GM18502 (cell line): Measurements from ENCODE around the gene DBI.
"Not testable (repeated sequence)": the region's sequence is repeated elsewhere in the genome, so short reads cannot be mapped to it uniquely, and the experiment has no call there.

Experiments
- ATAC-seq: cut with Tn5 transposase; IDR thresholded peaks from one replicate; pipeline ENCODE4 v1.9.1; 2021; ENCODE audit warnings: mild to moderate bottlenecking; ENCODE audit not compliant: unreplicated experiment, poor library complexity

DBI gene

DNA sequence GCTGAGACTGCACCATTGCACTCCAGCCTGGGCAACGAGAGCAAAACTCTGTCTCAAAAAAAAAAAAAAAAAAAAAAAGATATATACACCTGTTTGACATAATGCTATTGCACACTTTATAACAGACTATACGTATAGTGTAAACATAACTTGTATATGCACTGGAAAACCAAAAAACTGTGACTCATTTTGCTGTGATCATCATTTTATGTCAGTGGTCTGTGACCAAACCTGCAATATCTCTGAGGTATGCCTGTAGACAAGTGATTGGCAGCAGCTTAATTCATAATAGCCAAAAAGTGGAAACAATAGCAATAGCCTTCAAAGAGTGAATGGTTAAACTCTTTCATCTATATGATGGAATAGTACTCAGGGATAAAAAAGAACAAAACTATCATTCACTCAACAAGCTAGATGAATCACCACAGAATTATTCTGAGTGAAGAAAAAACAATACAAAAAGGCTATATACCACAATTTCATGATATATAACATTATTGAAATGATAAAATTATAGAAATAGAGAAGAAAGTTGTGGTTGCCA is 6.3 kb upstream of the DBI start:
- no peak for ATAC-seq

- ATAC-seq: no peak
These were observed 2.0 kb upstream of the DBI start for GRCh38 chr2:119364798-119365197.

GRCh38 chr2:119365436-119365835 is 1.3 kb upstream of the DBI start:
- ATAC-seq: no peak

- ATAC-seq: peak; percentile 10
These were observed 572 bp upstream of the DBI start for GRCh38 chr2:119366161-119366648.

- ATAC-seq: peak; percentile 39
These were observed 809 bp downstream of the DBI start for GRCh38 chr2:119367472-119368099.

GRCh38 chr2:119369845-119370244 is 3.1 kb downstream of the DBI start:
- ATAC-seq: no peak

DNA sequence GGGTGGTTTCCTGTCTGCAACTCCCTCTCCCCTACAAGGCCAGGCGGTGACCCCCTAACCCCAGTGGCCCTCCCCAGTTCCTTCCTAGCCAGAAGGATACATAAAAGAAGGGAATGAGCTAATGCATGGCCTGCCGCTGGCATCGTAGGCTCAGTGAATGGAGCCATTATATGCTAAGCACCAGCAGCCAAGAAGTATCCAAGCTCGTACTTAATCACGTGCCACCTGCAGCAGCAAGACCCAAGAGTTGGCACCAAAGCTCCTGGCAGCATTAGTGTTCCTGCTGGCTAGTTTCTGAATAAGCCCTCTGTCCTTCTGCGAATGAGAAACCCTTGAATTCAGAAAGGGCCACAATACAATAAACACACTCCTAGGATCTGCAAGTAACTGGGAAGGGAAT is 4.3 kb downstream of the DBI start:
- no peak for ATAC-seq

GRCh38 chr2:119372778-119373568 is 6.2 kb downstream of the DBI start:
- no peak for ATAC-seq

DNA sequence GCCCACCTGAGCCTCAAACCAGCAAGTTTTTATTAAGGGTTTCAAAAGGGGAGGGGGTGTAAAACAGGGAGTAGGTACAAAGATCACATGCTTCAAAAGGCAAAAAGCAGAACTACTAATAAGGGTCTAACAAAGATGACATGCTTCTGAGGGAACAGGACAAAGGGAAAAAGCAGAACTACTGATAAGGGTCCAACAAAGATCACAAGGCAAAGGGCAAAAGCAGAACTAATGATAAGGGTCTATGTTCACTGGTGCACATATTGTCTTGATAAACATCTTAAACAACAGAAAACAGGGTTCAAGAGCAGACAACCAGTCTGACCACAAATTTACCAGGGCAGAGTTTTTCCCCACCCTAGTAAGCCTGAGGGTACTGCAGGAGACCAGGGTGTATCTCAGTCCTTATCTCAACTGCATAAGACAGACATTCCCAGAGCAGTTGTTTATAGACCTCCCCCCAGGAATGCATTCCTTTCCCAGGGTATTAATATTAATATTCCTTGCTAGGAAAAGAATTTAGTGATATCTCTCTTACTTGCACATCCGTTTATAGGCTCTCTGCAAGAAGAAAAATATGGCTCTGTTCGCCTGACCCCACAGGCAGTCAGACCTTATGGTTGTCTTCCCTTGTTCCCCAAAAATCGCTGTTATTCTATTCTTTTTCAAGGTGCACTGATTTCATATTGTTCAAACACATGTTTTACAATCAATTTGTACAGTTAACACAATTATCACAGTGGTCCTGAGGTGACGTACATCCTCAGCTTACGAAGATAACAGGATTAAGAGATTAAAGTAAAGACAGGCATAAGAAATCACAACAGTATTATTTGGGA is 7.3 kb downstream of the DBI start:
- not testable (repeated sequence) for ATAC-seq

DNA sequence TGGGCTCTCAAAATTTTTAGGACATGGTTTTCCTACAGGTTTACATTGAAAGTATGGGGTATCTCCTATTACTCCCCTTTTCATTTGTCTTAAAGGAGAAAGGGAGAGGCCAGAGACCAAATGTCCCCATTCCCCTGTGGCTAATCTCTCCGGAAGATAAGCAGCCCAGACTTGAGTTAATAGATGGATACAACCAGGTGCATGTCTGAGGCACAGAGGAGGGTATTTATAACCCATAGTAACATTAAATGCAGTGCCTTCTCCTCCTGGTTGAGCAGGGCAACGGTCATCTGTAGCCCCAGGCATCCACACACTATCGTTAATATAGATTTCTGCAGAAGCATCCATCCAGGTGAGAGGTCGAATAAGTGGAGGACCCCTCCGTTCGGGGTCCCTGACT is 9.6 kb downstream of the DBI start:
- not testable (repeated sequence) for ATAC-seq

DNA sequence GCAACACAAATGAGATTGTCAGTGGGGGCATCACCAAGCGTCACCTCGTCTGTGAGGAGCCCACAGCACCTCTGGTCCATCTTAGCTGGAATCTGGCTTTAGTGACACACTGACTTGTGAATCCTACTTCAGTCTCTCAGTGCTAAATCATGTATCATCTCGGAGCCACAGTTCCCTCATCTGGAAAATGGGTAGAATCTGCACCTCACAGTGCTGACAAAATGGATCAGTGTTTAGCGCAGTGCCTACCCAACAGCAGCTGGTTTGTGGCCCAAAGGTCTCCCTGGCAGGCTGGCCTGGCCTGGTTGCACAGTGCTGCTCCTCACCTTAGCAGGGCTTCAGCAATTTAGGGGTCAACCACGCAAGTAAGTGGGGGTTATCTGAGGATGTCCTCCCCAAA is 10.0 kb downstream of the DBI start:
- no peak for ATAC-seq

- no peak for ATAC-seq
These were observed 10.7 kb downstream of the DBI start for GRCh38 chr2:119377294-119377992.

GRCh38 chr2:119377993-119378345 is 11.2 kb downstream of the DBI start:
- no peak for ATAC-seq

DNA sequence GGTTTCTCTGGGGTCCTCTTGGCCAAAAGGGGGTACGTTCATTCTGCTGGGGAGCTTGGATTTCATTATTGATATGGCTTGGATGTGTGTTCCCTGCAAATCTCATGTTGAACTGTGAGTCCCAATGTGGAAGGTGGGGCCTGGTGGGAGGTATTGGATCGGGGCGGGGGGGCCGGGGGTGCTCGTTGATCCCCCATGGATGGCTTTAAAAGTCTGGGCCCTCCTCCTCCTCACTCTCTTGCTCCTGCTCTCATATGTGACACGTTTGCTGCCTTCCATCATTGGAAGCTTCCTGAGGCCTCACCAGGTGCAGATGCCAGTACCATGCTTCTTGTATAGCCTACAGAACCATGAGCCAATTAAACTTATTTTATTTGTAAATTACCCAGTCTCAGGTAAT is 11.8 kb downstream of the DBI start:
- ATAC-seq: no peak

GRCh38 chr2:119383410-119384140 is 16.8 kb downstream of the DBI start:
- no peak for ATAC-seq

DNA sequence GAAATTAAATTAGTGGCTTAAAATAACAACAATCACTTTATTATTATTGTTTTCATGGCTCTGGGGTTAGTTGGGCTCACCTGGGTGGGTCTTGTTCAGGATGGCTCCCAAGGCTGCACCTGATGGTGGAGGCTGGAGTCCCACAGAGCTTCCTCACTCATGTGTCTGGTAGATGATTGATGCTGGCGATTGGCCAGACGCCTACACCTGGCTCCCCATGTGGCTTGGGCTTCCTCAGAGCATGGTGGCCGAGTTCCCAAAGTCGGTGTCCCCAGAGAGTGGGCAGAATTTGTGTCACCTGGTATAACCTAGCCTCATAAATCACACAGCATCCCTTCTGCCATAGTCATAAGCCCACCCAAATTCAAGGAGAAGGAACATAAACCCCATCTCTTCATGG is 18.2 kb downstream of the DBI start:
- no peak for ATAC-seq

DNA sequence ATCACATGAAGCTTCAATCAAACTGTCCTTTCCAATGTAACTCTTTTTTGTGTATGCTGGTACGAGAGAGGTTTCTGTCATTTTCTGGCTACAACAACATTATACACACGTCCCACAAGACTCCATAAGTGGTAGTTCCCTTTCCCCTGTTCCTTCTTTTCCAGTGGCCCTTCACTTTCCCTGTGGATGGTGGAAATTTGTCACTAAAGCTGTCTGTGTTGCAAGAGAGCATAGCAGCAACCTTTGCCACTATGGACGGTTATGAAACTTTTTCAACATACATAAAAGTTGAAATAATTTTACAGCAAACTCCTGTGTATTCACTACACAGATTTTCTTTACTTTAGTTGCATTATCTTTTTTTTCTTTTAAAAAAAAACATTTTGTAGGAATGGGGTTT is 18.7 kb downstream of the DBI start:
- no peak for ATAC-seq

- peak; percentile 77 for ATAC-seq
These were observed 20.8 kb downstream of the DBI start for GRCh38 chr2:119387381-119388129.
